HG02885 (cell line): Measurements from ENCODE around the gene SNHG17.
A peak's percentile ranks its signal among the peaks of the same experiment; 100 is the strongest.
"Not testable (repeated sequence)": the region's sequence is repeated elsewhere in the genome, so short reads cannot be mapped to it uniquely, and the experiment has no call there.

Source experiments
- ATAC-seq: cut with Tn5 transposase; IDR thresholded peaks from one replicate; pipeline ENCODE4 v1.9.1; 2021; ENCODE audit warnings: mild to moderate bottlenecking; ENCODE audit not compliant: unreplicated experiment, poor library complexity

SNHG17 gene

GRCh38 chr20:38449046-38449445, 13.9 kb upstream of the SNHG17 start:
- ATAC-seq: no peak

- ATAC-seq: peak; percentile 53
These were observed 13.0 kb upstream of the SNHG17 start for GRCh38 chr20:38447931-38448675.

- ATAC-seq: no peak
These were observed 12.1 kb upstream of the SNHG17 start for GRCh38 chr20:38447251-38447661.

GRCh38 chr20:38446441-38447209, 11.5 kb upstream of the SNHG17 start:
- ATAC-seq: peak; percentile 82

GRCh38 chr20:38445901-38446425, 10.8 kb upstream of the SNHG17 start:
- ATAC-seq: no peak

GRCh38 chr20:38445381-38445796, 10.3 kb upstream of the SNHG17 start:
- no peak for ATAC-seq

GRCh38 chr20:38441916-38442315, 6.8 kb upstream of the SNHG17 start:
- no peak for ATAC-seq

- ATAC-seq: not testable (repeated sequence)
These were observed 6.0 kb upstream of the SNHG17 start for GRCh38 chr20:38441110-38441509.

GRCh38 chr20:38437796-38438195, 2.7 kb upstream of the SNHG17 start:
- no peak for ATAC-seq

- no peak for ATAC-seq
These were observed 419 bp upstream of the SNHG17 start for GRCh38 chr20:38435555-38435939.

GRCh38 chr20:38434301-38434741, 807 bp downstream of the SNHG17 start:
- peak; percentile 28 for ATAC-seq

GRCh38 chr20:38433304-38433972, 1.7 kb downstream of the SNHG17 start:
- ATAC-seq: no peak

GRCh38 chr20:38432870-38433269, 2.3 kb downstream of the SNHG17 start:
- ATAC-seq: not testable (repeated sequence)

GRCh38 chr20:38432292-38432691, 2.8 kb downstream of the SNHG17 start:
- ATAC-seq: no peak

- ATAC-seq: no peak
These were observed 4.3 kb downstream of the SNHG17 start for GRCh38 chr20:38430679-38431325.

GRCh38 chr20:38429301-38429700, 5.8 kb downstream of the SNHG17 start:
- ATAC-seq: no peak

- no peak for ATAC-seq
These were observed 6.3 kb downstream of the SNHG17 start for GRCh38 chr20:38428800-38429199.

- ATAC-seq: no peak
These were observed 7.5 kb downstream of the SNHG17 start for GRCh38 chr20:38427655-38428023.

GRCh38 chr20:38426006-38426897, 8.9 kb downstream of the SNHG17 start:
- ATAC-seq: no peak
